HFFc6 (cell line): ENCODE measurements around the gene ABCA4. TPM values are rescaled to one million over a fixed set of nuclear protein-coding genes. Genes with fewer than 3 reads are reported as not detected.

Experiments used
- DNase-seq: peaks from one replicate; pipeline ENCODE4 v3.0.0-alpha.2; 2018
- H3K27ac Mint-ChIP-seq: 2 replicates; pipeline ENCODE4 v1.8.0; 2020; ENCODE audit warnings: mild to moderate bottlenecking, mixed read lengths
- H3K27me3 Mint-ChIP-seq: 2 replicates; pipeline ENCODE4 v1.8.0; 2021; ENCODE audit warnings: mild to moderate bottlenecking, moderate library complexity, mixed read lengths; ENCODE audit not compliant: insufficient read depth
- H3K36me3 Mint-ChIP-seq: 2 replicates; pipeline ENCODE4 v1.8.0; 2021; ENCODE audit warnings: low read depth, mixed read lengths
- H3K4me1 Mint-ChIP-seq: 2 replicates; pipeline ENCODE4 v1.8.0; 2020; ENCODE audit warnings: low read depth, mixed read lengths
- H3K4me3 Mint-ChIP-seq: 2 replicates; pipeline ENCODE4 v1.8.0; 2020; ENCODE audit warnings: mild to moderate bottlenecking, moderate library complexity, mixed read lengths
- H3K9me3 Mint-ChIP-seq: 2 replicates; pipeline ENCODE4 v1.8.0; 2020; ENCODE audit warnings: mild to moderate bottlenecking, mixed read lengths
- total RNA-seq, 6 experiments: library from RNA; stranded (reverse); fragmentation: NEBNext Ultra II Directional; extraction: Animal tissue kit (Norgen Biotek cat#: 25700); gene quantifications; 2 replicates in 1 of 6; 3 replicates in 5 of 6; pipeline ENCODE4 v1.2.3, GENCODE V29; 2021
- TF ChIP-seq, protein P1 (sequence below): fragments of 200-600 bp; sonication (generic); IDR thresholded peaks from 2 replicates; pipeline ENCODE4 v1.5.0; 2021; ENCODE audit warnings: antibody characterized with exemption, mild to moderate bottlenecking

ABCA4 gene
- total RNA-seq, 6 experiments from 2014 or later = 0.03 to 0.09 (median 0.05) TPM; not detected in 3

DNA sequence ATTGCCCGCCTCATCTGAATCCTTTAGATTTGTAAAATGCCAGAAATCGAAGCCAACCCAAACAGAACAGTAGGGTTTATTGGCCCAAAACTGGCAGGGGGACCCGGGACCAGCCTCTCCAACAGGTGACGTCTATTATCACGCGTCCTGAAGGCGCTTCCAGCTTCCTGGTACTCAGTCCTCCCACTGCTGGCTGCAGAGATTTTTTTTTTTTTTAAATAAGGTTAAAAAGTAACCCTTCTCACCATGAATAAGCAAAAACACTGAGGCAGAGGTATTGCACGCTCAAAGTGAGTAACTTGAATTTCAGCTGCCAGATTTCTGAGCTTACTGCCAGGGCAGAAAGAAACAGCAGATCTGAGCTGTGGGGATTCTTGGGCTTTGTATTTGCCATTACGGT is 157.4 kb downstream of the ABCA4 start:
- TF ChIP-seq, protein P1, sequence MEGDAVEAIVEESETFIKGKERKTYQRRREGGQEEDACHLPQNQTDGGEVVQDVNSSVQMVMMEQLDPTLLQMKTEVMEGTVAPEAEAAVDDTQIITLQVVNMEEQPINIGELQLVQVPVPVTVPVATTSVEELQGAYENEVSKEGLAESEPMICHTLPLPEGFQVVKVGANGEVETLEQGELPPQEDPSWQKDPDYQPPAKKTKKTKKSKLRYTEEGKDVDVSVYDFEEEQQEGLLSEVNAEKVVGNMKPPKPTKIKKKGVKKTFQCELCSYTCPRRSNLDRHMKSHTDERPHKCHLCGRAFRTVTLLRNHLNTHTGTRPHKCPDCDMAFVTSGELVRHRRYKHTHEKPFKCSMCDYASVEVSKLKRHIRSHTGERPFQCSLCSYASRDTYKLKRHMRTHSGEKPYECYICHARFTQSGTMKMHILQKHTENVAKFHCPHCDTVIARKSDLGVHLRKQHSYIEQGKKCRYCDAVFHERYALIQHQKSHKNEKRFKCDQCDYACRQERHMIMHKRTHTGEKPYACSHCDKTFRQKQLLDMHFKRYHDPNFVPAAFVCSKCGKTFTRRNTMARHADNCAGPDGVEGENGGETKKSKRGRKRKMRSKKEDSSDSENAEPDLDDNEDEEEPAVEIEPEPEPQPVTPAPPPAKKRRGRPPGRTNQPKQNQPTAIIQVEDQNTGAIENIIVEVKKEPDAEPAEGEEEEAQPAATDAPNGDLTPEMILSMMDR = no peak
- no peak overlapping the region for H3K4me3 Mint-ChIP-seq
- no peak for DNase-seq
- H3K27ac Mint-ChIP-seq = no peak overlapping the region
- H3K4me1 Mint-ChIP-seq = peaks cover 20% of the 10 kb centered on the region; the same call in 1 of the 2 replicates
- no peaks in the 10 kb centered on the region for H3K36me3 Mint-ChIP-seq
- peaks cover 23% of the 10 kb centered on the region for H3K27me3 Mint-ChIP-seq
- no peaks in the 10 kb centered on the region for H3K9me3 Mint-ChIP-seq

GRCh38 chr1:93961906-93962305 is 159.0 kb downstream of the ABCA4 start:
- Mint-ChIP-seq H3K9me3 (no peaks in the 10 kb centered on the region; the same call in 1 of the 2 replicates), H3K4me1 (peaks cover 12% of the 10 kb centered on the region; the same call in 1 of the 2 replicates), H3K4me3 (no peak overlapping the region), H3K27ac (no peak overlapping the region), H3K36me3 (no peaks in the 10 kb centered on the region), H3K27me3 (peaks cover 19% of the 10 kb centered on the region)
- no peak for DNase-seq
- TF ChIP-seq, protein P1 = no peak

DNA sequence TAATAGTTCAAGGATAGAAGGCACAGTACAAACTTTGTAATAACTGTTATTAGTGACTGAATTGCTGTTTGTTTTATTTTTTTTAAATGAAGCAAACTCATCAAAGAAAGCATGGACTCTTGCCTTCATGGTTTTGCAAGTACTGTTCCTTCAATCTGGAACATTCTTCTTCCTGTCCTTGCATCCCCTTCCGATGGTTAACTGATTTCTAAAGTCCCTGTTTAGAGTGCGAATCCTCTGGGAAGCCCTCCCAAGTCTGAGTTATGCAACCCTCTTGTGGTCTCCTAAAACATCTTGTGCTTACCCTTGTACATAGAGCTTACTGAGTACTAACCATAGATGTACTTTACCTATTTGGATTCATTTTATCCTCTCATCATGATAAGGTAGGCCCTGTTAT is 159.5 kb downstream of the ABCA4 start:
- DNase-seq = no peak
- H3K27me3 Mint-ChIP-seq = peaks cover 14% of the 10 kb centered on the region
- no peak overlapping the region for H3K27ac Mint-ChIP-seq
- no peak overlapping the region for H3K4me3 Mint-ChIP-seq
- no peaks in the 10 kb centered on the region for H3K36me3 Mint-ChIP-seq
- peaks cover 12% of the 10 kb centered on the region; the same call in 1 of the 2 replicates for H3K4me1 Mint-ChIP-seq
- H3K9me3 Mint-ChIP-seq = peaks cover under 1% of the 10 kb centered on the region; the same call in 1 of the 2 replicates
- TF ChIP-seq, protein P1 = no peak

GRCh38 chr1:93960641-93961147 is 160.3 kb downstream of the ABCA4 start:
- H3K4me1 Mint-ChIP-seq = peaks cover 12% of the 10 kb centered on the region; the same call in 1 of the 2 replicates
- no peak overlapping the region; the same call in 1 of the 2 replicates for H3K27ac Mint-ChIP-seq
- TF ChIP-seq, protein P1 = no peak
- peaks cover 5% of the 10 kb centered on the region; the same call in 1 of the 2 replicates for H3K36me3 Mint-ChIP-seq
- peaks cover 14% of the 10 kb centered on the region for H3K27me3 Mint-ChIP-seq
- H3K9me3 Mint-ChIP-seq = peaks cover 8% of the 10 kb centered on the region
- no peak overlapping the region for H3K4me3 Mint-ChIP-seq
- DNase-seq = no peak

- peaks cover 5% of the 10 kb centered on the region; the same call in 1 of the 2 replicates for H3K4me1 Mint-ChIP-seq
- no peak overlapping the region for H3K27ac Mint-ChIP-seq
- no peak overlapping the region for H3K4me3 Mint-ChIP-seq
- TF ChIP-seq, protein P1 = no peak
- DNase-seq = no peak
- peaks cover 13% of the 10 kb centered on the region for H3K27me3 Mint-ChIP-seq
- H3K9me3 Mint-ChIP-seq = peaks cover 17% of the 10 kb centered on the region
- H3K36me3 Mint-ChIP-seq = peaks cover 10% of the 10 kb centered on the region; the same call in 1 of the 2 replicates
These were observed 161.5 kb downstream of the ABCA4 start for GRCh38 chr1:93959413-93959812.
